Activated CD4-positive, CD25-positive, alpha-beta regulatory T cell treated with anti-CD3 and anti-CD28 coated beads, Interleukin-2, amount 50 U/mL, for 24 hours (primary cell): Measurements from ENCODE around the gene SDC1.

Experiments
- ATAC-seq, 2 donors: fragments of 150-1000 bp; cut with Tn5 transposase; one replicate each; pipeline ENCODE4 v1.10.0; 2021; ENCODE audit warnings: mild to moderate bottlenecking in 1 of 2, moderate library complexity in 1 of 2

SDC1 gene

GRCh38 chr2:20227894-20228505 lies 3.1 kb upstream of the SDC1 start:
- no peak for ATAC-seq

- no peak for ATAC-seq
Measured at GRCh38 chr2:20226152-20226545, 1.2 kb upstream of the SDC1 start.

DNA sequence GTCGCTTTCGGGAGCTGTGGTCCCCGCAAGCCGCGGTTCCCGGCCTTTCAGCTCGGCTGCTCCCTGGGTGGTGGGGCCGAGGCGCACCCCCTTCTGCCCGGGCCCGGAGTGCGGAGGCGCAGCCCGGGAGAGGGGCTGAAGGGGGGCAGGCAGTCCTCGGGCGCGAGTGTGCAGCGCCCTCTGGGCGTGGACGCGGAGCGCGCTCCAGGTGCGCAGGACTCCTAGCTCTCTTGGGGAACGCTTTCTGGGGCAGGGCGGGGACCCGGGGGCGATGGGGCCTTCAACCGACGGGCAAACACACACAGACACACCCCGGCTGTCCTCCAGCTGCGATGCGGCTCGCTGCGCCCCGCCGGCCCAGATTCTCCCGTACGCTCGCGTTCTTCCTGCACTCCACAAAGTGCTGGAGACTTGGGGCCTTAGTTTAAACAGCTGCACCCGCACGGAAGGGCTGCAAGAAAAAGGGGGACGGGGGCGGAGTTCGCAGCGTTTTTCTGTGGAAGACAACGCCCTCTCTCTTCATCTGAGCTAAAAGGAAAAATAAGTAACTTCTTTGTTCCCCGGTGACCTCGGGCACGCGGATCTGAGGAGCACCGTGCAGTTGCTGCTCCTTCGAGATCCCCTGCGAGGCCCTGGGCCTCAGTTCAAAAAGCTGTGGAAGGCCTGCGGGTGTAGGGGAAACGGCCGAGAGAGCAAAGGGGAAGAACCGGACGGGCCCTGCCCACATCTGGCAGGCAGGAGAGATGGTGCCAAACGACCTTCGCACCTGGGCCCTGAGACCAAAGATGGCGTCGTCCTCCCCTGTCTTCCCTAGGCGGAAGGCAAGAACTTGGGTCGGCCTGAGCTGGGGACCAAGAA lies 593 bp upstream of the SDC1 start:
- peak; percentile 53 to 60 for ATAC-seq

GRCh38 chr2:20224164-20224715 lies 690 bp downstream of the SDC1 start:
- ATAC-seq, result peak in 1 of 2 donors; percentile 4

DNA sequence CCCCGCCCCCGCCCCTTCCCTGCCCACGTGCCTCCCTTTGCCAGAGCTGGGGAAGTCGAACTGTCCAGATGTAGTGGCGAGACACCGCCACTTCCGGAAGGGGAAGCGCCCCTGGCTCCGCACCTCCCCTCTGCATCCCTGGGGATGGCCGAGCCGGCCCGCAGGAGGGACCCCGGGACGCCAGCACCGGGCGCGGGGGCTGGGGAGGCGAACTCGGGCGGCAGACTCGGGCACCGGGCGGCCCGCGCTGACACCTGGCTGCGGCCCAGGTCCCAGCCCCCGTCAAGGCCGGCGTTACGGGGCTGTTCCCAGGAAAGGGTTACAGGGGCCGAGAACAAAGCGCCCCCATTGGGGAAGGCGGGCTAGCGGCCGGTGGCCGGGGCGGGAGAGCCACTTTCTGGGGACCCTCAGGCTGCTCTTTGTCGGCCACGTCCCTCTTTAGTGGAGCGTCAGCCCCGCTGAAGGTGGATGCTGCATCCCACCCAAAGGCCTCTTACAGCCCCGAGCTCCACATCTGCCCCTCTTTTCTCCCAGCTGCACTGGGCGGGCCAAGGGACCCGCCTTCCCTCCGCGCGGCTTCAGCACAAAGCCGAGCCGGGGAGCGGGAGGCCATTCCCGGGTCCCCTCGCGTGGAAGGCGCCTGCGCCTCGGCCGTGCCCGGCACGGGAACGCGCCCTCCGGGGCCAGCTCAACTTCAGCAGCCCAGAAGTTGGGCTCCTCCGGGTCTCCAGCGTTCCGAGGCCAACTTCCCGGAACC lies 1.3 kb downstream of the SDC1 start:
- ATAC-seq, result peak; percentile 4 to 8

DNA sequence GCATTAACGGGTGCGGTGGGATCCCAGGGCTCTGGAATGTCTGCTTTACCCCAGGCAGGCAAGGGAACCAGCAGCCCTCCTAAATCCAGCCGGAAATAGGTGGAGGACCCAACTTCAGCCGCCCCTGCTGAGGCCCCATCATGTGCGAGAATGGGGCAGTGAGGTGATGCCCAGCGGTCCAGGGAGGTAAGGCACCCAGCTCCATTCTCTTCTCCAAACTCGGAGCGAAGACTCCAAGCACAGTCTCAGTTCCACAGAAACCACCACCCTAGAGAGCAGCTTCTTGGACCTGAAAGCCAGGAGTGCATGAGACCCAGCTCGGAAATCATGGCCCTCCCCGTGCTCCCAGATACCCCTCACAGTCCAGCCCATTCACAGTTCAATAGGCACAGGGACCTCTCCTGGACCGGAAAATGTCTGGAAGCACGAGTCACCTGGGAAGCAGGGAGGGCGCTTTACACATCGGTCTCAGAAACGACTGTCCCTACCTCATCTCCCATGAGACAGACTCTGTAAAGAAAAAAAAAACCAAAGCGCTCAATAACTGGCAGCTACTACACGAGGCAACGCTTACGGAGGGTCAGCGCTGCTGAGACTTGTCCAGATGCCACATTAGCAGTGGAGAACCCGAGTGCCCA lies 2.0 kb downstream of the SDC1 start:
- ATAC-seq, result no peak

DNA sequence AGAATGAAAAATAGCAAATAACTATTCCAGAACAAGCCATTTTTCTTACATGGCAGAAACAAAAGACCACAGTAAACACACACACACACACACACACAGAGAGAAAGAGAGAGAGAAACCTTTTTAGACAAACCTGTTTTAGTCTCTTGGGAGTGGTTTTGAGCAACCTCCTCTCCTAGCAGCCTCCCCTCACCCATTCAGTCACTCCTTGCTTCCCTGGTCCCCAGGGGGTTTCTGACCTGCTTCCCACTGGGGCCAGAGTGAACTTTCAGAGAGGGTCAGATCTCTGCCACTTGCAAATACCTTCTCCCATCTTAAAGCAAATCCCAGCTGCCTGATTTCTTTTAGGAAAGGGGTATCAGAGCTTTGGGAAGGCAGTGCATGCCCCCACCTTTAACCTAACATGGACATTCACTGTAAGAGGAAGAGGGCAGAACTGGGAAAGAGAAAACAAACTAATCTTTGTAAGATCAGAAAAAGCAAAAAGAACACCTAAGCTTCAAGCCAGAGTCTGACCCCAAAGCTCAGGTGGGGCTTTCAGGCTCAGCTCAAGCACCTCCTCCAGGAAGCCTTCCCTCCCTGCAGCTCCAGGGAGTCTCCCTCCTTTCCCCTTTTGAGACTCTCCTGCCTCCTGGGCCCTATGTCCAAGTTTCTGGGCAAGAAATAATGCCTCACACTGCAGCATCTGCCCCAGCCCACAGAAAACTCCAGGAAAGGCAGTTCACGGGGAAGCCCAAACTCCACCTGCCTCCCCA lies 2.7 kb downstream of the SDC1 start:
- no peak for ATAC-seq

- ATAC-seq, result no peak
Measured at GRCh38 chr2:20221555-20221973, 3.4 kb downstream of the SDC1 start.

GRCh38 chr2:20220806-20221554 lies 4.0 kb downstream of the SDC1 start:
- ATAC-seq, result no peak

DNA sequence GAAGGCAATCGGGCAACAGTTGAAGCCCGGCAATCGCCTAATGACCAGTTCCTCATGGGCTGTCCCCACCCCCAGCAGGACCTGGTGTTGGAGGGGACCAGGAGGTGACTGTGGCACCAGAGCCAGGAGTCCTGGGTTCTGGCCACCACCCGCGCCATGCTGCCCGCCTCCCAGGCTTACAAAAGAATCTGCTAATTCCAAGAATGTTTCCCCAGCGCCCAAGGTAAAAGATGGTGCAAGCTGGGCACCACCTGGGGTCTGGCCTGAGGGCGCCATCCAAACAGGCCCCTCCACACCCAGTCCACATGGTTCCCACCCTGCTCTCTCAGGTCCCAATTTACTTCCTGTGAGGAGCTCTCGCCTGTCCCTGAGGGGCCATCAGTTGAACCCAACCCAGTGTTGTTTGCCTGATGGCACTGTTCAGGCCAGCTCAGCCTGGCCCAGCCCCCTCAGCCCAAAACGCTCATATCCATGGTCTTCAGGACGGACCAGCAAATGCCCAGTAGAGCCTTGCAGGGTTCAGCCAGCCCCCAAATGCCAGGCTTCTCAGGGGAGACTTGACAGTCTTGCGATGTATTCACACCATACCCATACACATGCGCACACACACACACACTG lies 5.1 kb downstream of the SDC1 start:
- ATAC-seq, result no peak

DNA sequence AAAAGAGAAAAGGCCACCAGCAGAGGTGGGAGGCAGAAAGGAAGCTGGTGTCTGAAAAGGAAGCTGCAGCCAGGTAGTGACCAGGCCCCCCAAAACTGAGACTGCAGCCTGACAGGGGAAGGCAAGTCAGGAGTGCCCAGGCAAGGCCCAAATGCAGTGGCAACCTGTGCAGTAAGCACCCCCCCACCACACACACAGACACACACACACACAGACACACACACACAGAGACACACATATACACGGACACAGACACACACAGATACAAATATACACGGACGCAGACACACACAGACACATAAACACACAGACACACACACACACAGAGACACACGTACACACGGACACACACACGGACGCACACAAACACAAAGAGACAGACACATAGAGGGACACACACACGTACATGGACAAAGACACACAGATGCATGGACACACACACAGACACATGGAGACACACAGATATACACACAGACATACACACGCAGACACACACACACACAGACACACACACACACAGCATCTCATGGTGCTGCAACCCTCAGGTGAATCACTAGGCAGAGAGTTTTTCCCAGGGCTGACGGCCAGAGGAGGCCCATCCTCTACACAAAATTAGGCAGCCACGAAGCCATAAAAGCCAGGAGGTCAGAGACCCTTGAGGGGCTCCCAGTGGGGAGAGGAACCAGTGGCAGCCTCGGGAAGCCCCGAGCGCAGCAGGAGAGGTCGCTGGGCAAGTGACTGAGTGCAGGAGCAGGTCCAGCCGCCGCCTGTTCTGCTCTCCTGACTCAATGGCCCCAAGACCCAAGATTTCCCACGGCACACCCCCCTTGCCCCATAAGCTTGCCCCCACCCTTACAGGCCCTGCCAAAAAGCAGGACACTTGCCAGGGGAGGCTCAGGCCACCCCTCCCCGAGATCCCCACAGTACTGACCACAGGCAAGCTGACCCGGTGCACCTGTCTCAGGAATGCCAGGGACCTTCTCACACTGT lies 6.3 kb downstream of the SDC1 start:
- ATAC-seq, result no peak

GRCh38 chr2:20217041-20217970 lies 7.6 kb downstream of the SDC1 start:
- ATAC-seq, result no peak

DNA sequence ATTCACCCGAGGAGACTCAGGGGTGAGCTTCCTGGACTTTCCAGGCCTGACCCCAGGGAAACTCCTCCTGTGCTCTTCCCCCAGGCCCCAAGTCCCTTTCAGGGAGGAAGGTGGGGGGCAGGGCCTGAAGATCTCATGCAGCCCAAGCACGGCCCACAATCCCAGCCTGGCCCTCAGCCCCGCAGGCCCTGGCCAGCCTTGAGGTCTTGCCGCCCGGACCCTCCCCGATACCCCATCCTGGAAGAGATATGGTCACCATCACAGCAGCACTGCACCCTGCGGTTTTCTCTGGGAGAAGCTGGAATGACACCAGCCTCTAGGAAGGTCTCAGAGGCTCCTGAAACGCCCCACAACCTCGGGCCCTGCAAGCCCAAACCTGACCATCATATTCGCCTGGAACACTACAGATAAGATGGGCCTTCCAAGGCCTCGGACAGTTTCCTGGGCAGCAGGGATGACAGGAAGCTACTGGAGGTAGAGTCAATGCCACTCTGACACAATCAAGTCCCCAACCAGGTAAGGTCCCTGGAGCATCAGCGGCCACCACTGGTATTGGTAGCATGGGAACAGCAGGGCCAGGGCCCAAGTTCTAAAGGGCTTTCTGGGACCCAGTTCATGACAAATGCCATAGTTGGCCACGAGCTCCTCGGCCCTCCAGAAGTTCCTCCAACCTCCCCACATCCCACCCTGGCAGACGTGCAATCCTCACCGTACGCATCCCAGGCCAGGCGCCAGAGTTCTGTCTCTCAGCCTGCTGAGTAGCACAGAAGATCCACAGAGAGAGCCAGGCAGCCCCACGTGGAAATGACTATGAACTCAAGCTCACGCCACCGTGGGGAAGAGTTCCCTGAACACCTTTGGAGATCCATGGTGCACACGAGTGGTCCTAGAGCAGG lies 8.6 kb downstream of the SDC1 start:
- no peak for ATAC-seq

GRCh38 chr2:20215183-20216040 lies 9.5 kb downstream of the SDC1 start:
- no peak for ATAC-seq

- ATAC-seq, result no peak
Measured at GRCh38 chr2:20214566-20215182, 10.3 kb downstream of the SDC1 start.
